Measurements from ENCODE around the gene NAALADL2. TPM values are rescaled to one million over a fixed set of nuclear protein-coding genes. Genes with fewer than 3 reads are reported as not detected.

NAALADL2 gene
- total and polyA plus RNA-seq, 2 of the 8 experiments (the other 6 are each of a cell fraction or from before 2014, with no cell fraction given), result 0.12 to 0.22 TPM

- no peak overlapping the region for H3K4me2 ChIP-seq (ENCODE audit: insufficient read depth in 1 of 2, low read depth in 2 of 2, low read length in 2 of 2)
- no peaks in the 10 kb centered on the region for H3K9me3 ChIP-seq (ENCODE audit: insufficient read depth in 2 of 2, low read depth in 1 of 2, low read length in 1 of 2)
- H3K56ac ChIP-seq (replicated peaks; ENCODE audit: insufficient read length, low read depth, low read length), result no peak overlapping the region
- WGBS, 2 experiments (ENCODE audit: extremely low coverage in 1 of 2, insufficient coverage in 1 of 2, insufficient read length in 1 of 2, insufficient replicate concordance in 2 of 2, low coverage in 1 of 2, low lambda C conversion rate in 2 of 2, missing lambda C conversion rate in 1 of 2), result 90% methylated on average over 3 of the region's 3 CpGs; no CpG with 5 or more reads in 1 of the 2 experiments
- no peaks in the 10 kb centered on the region for H4K20me1 ChIP-seq (replicated peaks in 1 of 2; ENCODE audit: control insufficient read depth in 1 of 2, insufficient read depth in 2 of 2, low read length in 2 of 2)
- H3K27ac ChIP-seq (ENCODE audit: low read depth, low read length), result no peak overlapping the region
- H2BK15ac ChIP-seq (ENCODE audit: low read length), result no peak overlapping the region
- H3K23me2 ChIP-seq (ENCODE audit: low read depth, low read length), result no peaks in the 10 kb centered on the region
- H3K79me1 ChIP-seq (ENCODE audit: low read depth, low read length), result no peaks in the 10 kb centered on the region
- H3K23ac ChIP-seq (ENCODE audit: insufficient read length), result no peak overlapping the region
- POLR2A ChIA-PET (ENCODE audit: partially characterized antibody), result no interaction called here
- no peaks in the 10 kb centered on the region for H3K79me2 ChIP-seq (ENCODE audit: control insufficient read depth in 1 of 2, insufficient read depth in 2 of 2, low read length in 2 of 2)
- peaks cover 0 to 2% (median 0%) of the 10 kb centered on the region in 4 experiments; a peak in 1 of 7 replicates for H3K4me1 ChIP-seq (replicated peaks in 1 of 4; ENCODE audit: control insufficient read depth in 3 of 4, insufficient read depth in 4 of 4, low read length in 3 of 4)
- no peak overlapping the region for H2BK20ac ChIP-seq (ENCODE audit: low read length)
- no peak overlapping the region for H3K18ac ChIP-seq (ENCODE audit: extremely low read depth, low read length)
- no peak overlapping the region for H2BK12ac ChIP-seq (ENCODE audit: low read depth, low read length)
- H3K9ac ChIP-seq (replicated peaks in 1 of 4; ENCODE audit: extremely low read depth in 1 of 4, low read depth in 3 of 4, low read length in 3 of 4), result no peak overlapping the region
- no peak overlapping the region for H3K14ac ChIP-seq (ENCODE audit: insufficient read length)
- DNase-seq (ENCODE audit: low read depth in 1 of 2, low spot score in 2 of 2) (no peak), FAIRE-seq (no peak)
- H4K91ac ChIP-seq (replicated peaks; ENCODE audit: insufficient read length, low read length), result no peak overlapping the region
- H2AK5ac ChIP-seq (ENCODE audit: low read depth, low read length), result no peak overlapping the region
- H3K4me3 ChIP-seq (ENCODE audit: extremely low read depth in 1 of 4, insufficient read depth in 2 of 4, low read depth in 3 of 4, low read length in 4 of 4), result no peak overlapping the region
- H3K27me3 ChIP-seq (replicated peaks in 1 of 4; ENCODE audit: control insufficient read depth in 3 of 4, extremely low read depth in 1 of 4, insufficient read depth in 3 of 4, low read length in 3 of 4), result no peaks in the 10 kb centered on the region
- H2AFZ ChIP-seq (ENCODE audit: low read length), result no peak overlapping the region
- no peak overlapping the region for H2BK120ac ChIP-seq (replicated peaks; ENCODE audit: low read depth, low read length)
- H2BK5ac ChIP-seq (ENCODE audit: low read depth, low read length), result no peak overlapping the region
- CTCF ChIA-PET (ENCODE audit: partially characterized antibody), result no interaction called here
- H3K4ac ChIP-seq (replicated peaks; ENCODE audit: insufficient read length, low read depth, low read length), result no peak overlapping the region
- H3K36me3 ChIP-seq (ENCODE audit: control insufficient read depth in 2 of 4, insufficient read depth in 4 of 4, low read length in 3 of 4), result no peaks in the 10 kb centered on the region
- H4K5ac ChIP-seq (ENCODE audit: insufficient read length, low read depth, low read length), result no peak overlapping the region
- H4K8ac ChIP-seq (ENCODE audit: extremely low read depth, insufficient read depth, low read length), result no peak overlapping the region
- TF ChIP-seq POLR2A (IDR thresholded peaks at IDR 0.05; ENCODE audit: control extremely low read depth in 1 of 2, low read depth in 2 of 2, low read length in 2 of 2) (no peak), CEBPB (IDR thresholded peaks at IDR 0.05; ENCODE audit: low read depth, low read length) (no peak)
- TF ChIP-seq, protein P1, sequence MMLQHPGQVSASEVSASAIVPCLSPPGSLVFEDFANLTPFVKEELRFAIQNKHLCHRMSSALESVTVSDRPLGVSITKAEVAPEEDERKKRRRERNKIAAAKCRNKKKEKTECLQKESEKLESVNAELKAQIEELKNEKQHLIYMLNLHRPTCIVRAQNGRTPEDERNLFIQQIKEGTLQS (IDR thresholded peaks at IDR 0.05; ENCODE audit: insufficient read depth, low read depth, low read length), result no peak
These were observed 527.5 kb downstream of the NAALADL2 start for GRCh38 chr3:175386630-175387029.
